Measurements from ENCODE around the gene NOS1. TPM values are rescaled to one million over a fixed set of nuclear protein-coding genes. Genes with fewer than 3 reads are reported as not detected.

Gene NOS1
- total RNA-seq, 4 donors from 2014 or later = 0.79 to 1.6 (median 0.96) TPM; not detected in 1

DNA sequence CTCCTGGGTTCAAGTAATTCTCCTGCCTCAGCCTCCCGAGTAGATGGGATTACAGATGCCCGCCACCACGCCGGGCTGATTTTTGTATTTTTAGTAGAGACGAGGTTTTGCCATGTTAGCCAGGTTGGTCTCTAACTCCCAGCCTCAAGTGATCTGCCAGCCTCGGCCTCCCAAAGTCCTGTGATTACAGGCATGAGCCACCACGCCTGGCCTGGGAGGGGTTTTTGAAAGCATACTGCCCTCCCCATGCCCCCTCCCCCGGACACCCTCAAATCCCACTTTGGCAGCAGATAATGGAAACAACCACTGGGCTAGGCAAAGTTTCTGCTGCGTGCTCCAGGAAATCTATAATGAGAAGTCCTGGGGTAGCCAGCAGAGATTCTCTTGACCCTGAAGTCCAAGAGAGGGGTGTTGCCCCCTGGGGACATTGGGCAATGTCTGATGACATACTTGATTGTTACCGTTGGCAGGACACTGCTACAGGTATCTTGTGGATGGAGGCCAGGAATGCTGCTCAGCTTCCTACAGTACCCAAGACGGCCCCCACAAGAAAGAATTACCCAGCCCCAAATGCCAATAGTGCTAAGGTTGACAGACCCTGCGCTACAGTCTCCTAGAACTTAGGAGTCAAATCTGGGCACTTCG is 152.5 kb downstream of the NOS1 start:
- in situ Hi-C loops (cut with MboI; ENCODE audit: low pct_ligation_motif_present in 1 of 4, low pct_unique_long_range_greater_than_20kb in 1 of 4, low sequenced_read_pairs in 3 of 4) (loop anchor here in 1 of 4 donors (25.0 kb wide), 1 partner anchor 628 kb away; no protein-coding TSS in a partner anchor), intact Hi-C loops (cut with DNase I; ENCODE audit: low total_unique reads) (no loop called here)
- no peaks in the 10 kb centered on the region for H3K36me3 ChIP-seq
- H3K27ac ChIP-seq = no peak overlapping the region
- H3K4me1 ChIP-seq = no peaks in the 10 kb centered on the region
- WGBS, 2 donors (ENCODE audit: low coverage in 1 of 2) = 80 to 87% methylated on average over 1 to 13 of the region's 13 CpGs
- no peak for TF ChIP-seq EP300 (IDR thresholded peaks at IDR 0.05; ENCODE audit: low read depth)
- TF ChIP-seq POLR2A (IDR thresholded peaks at IDR 0.05) = no peak
- TF ChIP-seq, protein P1, sequence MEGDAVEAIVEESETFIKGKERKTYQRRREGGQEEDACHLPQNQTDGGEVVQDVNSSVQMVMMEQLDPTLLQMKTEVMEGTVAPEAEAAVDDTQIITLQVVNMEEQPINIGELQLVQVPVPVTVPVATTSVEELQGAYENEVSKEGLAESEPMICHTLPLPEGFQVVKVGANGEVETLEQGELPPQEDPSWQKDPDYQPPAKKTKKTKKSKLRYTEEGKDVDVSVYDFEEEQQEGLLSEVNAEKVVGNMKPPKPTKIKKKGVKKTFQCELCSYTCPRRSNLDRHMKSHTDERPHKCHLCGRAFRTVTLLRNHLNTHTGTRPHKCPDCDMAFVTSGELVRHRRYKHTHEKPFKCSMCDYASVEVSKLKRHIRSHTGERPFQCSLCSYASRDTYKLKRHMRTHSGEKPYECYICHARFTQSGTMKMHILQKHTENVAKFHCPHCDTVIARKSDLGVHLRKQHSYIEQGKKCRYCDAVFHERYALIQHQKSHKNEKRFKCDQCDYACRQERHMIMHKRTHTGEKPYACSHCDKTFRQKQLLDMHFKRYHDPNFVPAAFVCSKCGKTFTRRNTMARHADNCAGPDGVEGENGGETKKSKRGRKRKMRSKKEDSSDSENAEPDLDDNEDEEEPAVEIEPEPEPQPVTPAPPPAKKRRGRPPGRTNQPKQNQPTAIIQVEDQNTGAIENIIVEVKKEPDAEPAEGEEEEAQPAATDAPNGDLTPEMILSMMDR (IDR thresholded peaks at IDR 0.05) = no peak
- no peak overlapping the region for H3K4me3 ChIP-seq
- H3K27me3 ChIP-seq = peaks cover 9% of the 10 kb centered on the region
- DNase-seq = no peak
- no peaks in the 10 kb centered on the region for H3K9me3 ChIP-seq

DNA sequence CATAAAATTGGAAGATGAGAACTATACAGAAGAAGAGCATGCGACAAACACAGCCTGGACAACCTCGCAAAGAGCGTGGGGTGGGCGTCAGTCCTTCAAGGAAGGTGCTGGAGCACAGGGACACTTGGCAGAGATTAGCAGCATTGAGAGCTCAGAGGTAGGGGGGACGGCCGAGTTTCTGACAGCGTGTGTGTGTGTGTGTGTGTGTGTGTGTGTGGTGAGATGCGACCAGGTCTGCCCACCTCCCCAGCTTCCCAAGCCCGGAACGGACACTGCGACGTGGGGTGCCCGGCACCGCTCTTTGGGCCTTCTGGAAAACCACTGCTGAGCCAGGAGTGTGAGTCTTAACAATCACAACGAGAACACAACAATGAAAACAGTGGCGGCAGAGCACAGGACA is 153.2 kb downstream of the NOS1 start:
- Histone ChIP-seq H3K4me1 (no peaks in the 10 kb centered on the region), H3K27ac (no peak overlapping the region), H3K27me3 (peaks cover 9% of the 10 kb centered on the region), H3K4me3 (no peak overlapping the region), H3K36me3 (no peaks in the 10 kb centered on the region), H3K9me3 (no peaks in the 10 kb centered on the region)
- intact Hi-C loops (cut with DNase I; ENCODE audit: low total_unique reads) = no loop called here
- no peak for DNase-seq
- TF ChIP-seq, protein P1 (IDR thresholded peaks at IDR 0.05) = no peak
- no peak for TF ChIP-seq POLR2AphosphoS5 (IDR thresholded peaks at IDR 0.05)
- TF ChIP-seq POLR2A (IDR thresholded peaks at IDR 0.05) = no peak
- no peak for TF ChIP-seq EP300 (IDR thresholded peaks at IDR 0.05; ENCODE audit: low read depth)
- in situ Hi-C loops (cut with MboI; ENCODE audit: low pct_ligation_motif_present in 1 of 4, low pct_unique_long_range_greater_than_20kb in 1 of 4, low sequenced_read_pairs in 3 of 4) = loop anchor here in 1 of 4 donors (25.0 kb wide), 1 partner anchor 629 kb away; no protein-coding TSS in a partner anchor
- 63 to 77% methylated on average over 5 to 16 of the region's 16 CpGs for WGBS, 2 donors (ENCODE audit: low coverage in 1 of 2)

- intact Hi-C loops (cut with DNase I; ENCODE audit: low total_unique reads) (no loop called here), in situ Hi-C loops (cut with MboI; ENCODE audit: low pct_ligation_motif_present in 1 of 4, low pct_unique_long_range_greater_than_20kb in 1 of 4, low sequenced_read_pairs in 3 of 4) (loop anchor here in 1 of 4 donors (25.0 kb wide), 1 partner anchor 630 kb away; no protein-coding TSS in a partner anchor)
- 77% methylated on average over 2 of the region's 2 CpGs; no CpG with 5 or more reads in 1 of the 2 donors for WGBS, 2 donors (ENCODE audit: low coverage in 1 of 2)
- TF ChIP-seq, protein P1 (IDR thresholded peaks at IDR 0.05) = no peak
- no peak for TF ChIP-seq POLR2AphosphoS5 (IDR thresholded peaks at IDR 0.05)
- no peak for TF ChIP-seq EP300 (IDR thresholded peaks at IDR 0.05; ENCODE audit: low read depth)
- no peak for TF ChIP-seq POLR2A (IDR thresholded peaks at IDR 0.05)
- DNase-seq = no peak
- Histone ChIP-seq H3K27me3 (peaks cover 9% of the 10 kb centered on the region), H3K4me1 (no peaks in the 10 kb centered on the region), H3K36me3 (no peaks in the 10 kb centered on the region), H3K9me3 (no peaks in the 10 kb centered on the region), H3K4me3 (no peak overlapping the region), H3K27ac (no peak overlapping the region)
Observed at GRCh38 chr12:117207675-117208074, 153.8 kb downstream of the NOS1 start.

DNA sequence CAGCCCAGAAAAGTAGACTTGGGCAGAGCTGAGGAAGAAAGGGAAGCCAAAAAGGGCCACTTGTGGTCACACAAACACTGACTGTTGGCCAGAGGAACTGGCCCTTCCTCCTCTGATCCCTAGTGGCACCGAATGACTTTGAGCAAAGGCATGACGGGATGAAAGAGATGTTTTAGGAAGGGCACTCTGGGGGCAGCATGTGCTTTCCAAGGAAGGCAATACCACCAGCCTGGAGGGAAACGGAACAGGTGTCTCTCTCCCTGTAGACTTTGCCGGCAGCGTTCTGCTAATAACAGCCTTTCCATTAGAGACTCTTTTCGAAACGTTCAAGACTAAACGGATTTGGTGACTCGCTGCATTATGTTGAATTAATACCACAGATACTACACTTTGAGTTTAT is 158.9 kb downstream of the NOS1 start:
- H3K9me3 ChIP-seq = no peaks in the 10 kb centered on the region
- H3K4me3 ChIP-seq = no peak overlapping the region
- DNase-seq = no peak
- peaks cover 6% of the 10 kb centered on the region for H3K27me3 ChIP-seq
- intact Hi-C loops (cut with DNase I; ENCODE audit: low total_unique reads) (no loop called here), in situ Hi-C loops (cut with MboI; ENCODE audit: low pct_ligation_motif_present in 1 of 4, low pct_unique_long_range_greater_than_20kb in 1 of 4, low sequenced_read_pairs in 3 of 4) (loop anchor here in 1 of 4 donors (25.0 kb wide), 1 partner anchor 635 kb away; no protein-coding TSS in a partner anchor)
- TF ChIP-seq POLR2AphosphoS5 (IDR thresholded peaks at IDR 0.05) (no peak), EP300 (IDR thresholded peaks at IDR 0.05; ENCODE audit: low read depth) (no peak), POLR2A (IDR thresholded peaks at IDR 0.05) (no peak)
- TF ChIP-seq, protein P1 (IDR thresholded peaks at IDR 0.05) = no peak
- H3K36me3 ChIP-seq = no peaks in the 10 kb centered on the region
- H3K27ac ChIP-seq = no peak overlapping the region
- H3K4me1 ChIP-seq = no peaks in the 10 kb centered on the region
- WGBS, 2 donors (ENCODE audit: low coverage in 1 of 2) = 85 to 86% methylated on average over 5 to 9 of the region's 9 CpGs

Data from transverse colon (tissue), 4 donors.